ENCODE measurements around the gene OPN3. TPM values are rescaled to one million over a fixed set of nuclear protein-coding genes. Genes with fewer than 3 reads are reported as not detected.
"Not testable (repeated sequence)": the region's sequence is repeated elsewhere in the genome, so short reads cannot be mapped to it uniquely, and the experiment has no call there.

OPN3 gene
- total RNA-seq, 1 donor from 2014 or later, result 36.5 TPM

GRCh38 chr1:241672301-241672700, 32.1 kb upstream of the OPN3 start:
- ATAC-seq (no peak), DNase-seq (no peak)
- no peak overlapping the region for H3K4me3 ChIP-seq
- intact Hi-C loops (cut with DNase I), result no loop called here
- no peaks in the 10 kb centered on the region for H3K27me3 ChIP-seq (ENCODE audit: low read depth)
- no peak overlapping the region for H3K27ac ChIP-seq
- no peak for TF ChIP-seq CTCF (IDR thresholded peaks at IDR 0.05)
- no peaks in the 10 kb centered on the region for H3K36me3 ChIP-seq
- no peaks in the 10 kb centered on the region for H3K9me3 ChIP-seq
- no peaks in the 10 kb centered on the region for H3K4me1 ChIP-seq

GRCh38 chr1:241666419-241666818, 26.2 kb upstream of the OPN3 start:
- intact Hi-C loops (cut with DNase I), result no loop called here
- Histone ChIP-seq H3K9me3 (no peaks in the 10 kb centered on the region), H3K36me3 (no peaks in the 10 kb centered on the region), H3K4me3 (no peak overlapping the region), H3K27ac (no peak overlapping the region), H3K27me3 (ENCODE audit: low read depth) (no peaks in the 10 kb centered on the region), H3K4me1 (no peaks in the 10 kb centered on the region)
- TF ChIP-seq CTCF (IDR thresholded peaks at IDR 0.05), result no peak
- no peak for ATAC-seq
- DNase-seq, result no peak

GRCh38 chr1:241660424-241660972, 20.3 kb upstream of the OPN3 start:
- no peak for DNase-seq
- Histone ChIP-seq H3K4me1 (no peaks in the 10 kb centered on the region), H3K9me3 (no peaks in the 10 kb centered on the region), H3K27me3 (ENCODE audit: low read depth) (no peaks in the 10 kb centered on the region), H3K27ac (no peak overlapping the region), H3K4me3 (no peak overlapping the region), H3K36me3 (no peaks in the 10 kb centered on the region)
- ATAC-seq, result no peak
- no peak for TF ChIP-seq CTCF (IDR thresholded peaks at IDR 0.05)
- intact Hi-C loops (cut with DNase I), result no loop called here

GRCh38 chr1:241659016-241659415, 18.8 kb upstream of the OPN3 start:
- H3K36me3 ChIP-seq; ATAC-seq; intact Hi-C loops (cut with DNase I): not testable (repeated sequence)

GRCh38 chr1:241658081-241658793, 18.1 kb upstream of the OPN3 start:
- no peak for DNase-seq
- H3K4me1 ChIP-seq, result no peaks in the 10 kb centered on the region
- H3K9me3 ChIP-seq, result no peaks in the 10 kb centered on the region
- H3K27ac ChIP-seq, result no peak overlapping the region
- no peak for ATAC-seq
- no peak overlapping the region for H3K4me3 ChIP-seq
- TF ChIP-seq CTCF (IDR thresholded peaks at IDR 0.05), result no peak
- intact Hi-C loops (cut with DNase I), result no loop called here
- no peaks in the 10 kb centered on the region for H3K36me3 ChIP-seq
- no peaks in the 10 kb centered on the region for H3K27me3 ChIP-seq (ENCODE audit: low read depth)

More at GRCh38 chr1:241659016-241659415, 18.8 kb upstream of the OPN3 start:
- H3K27me3 ChIP-seq (ENCODE audit: low read depth); DNase-seq; H3K4me1 ChIP-seq; H3K27ac ChIP-seq; H3K9me3 ChIP-seq; H3K4me3 ChIP-seq: not testable (repeated sequence)

- Histone ChIP-seq H3K27me3 (ENCODE audit: low read depth) (no peaks in the 10 kb centered on the region), H3K27ac (no peak overlapping the region), H3K36me3 (no peaks in the 10 kb centered on the region), H3K9me3 (no peaks in the 10 kb centered on the region), H3K4me1 (no peaks in the 10 kb centered on the region), H3K4me3 (no peak overlapping the region)
- DNase-seq (no peak), ATAC-seq (no peak)
- no peak for TF ChIP-seq CTCF (IDR thresholded peaks at IDR 0.05)
- intact Hi-C loops (cut with DNase I), result no loop called here
Measured at GRCh38 chr1:241654641-241655040, 14.5 kb upstream of the OPN3 start.
